Hepatocyte (in vitro differentiated cells): Measurements from ENCODE around the gene SPATA31D4.
"Not testable (repeated sequence)": the region's sequence is repeated elsewhere in the genome, so short reads cannot be mapped to it uniquely, and the experiment has no call there.

Experiments used
- EZH2 ChIP-seq: fragments of 200-600 bp; sonication (generic); IDR thresholded peaks from 2 replicates; pipeline ENCODE4 v1.6.1; 2016; ENCODE audit warnings: antibody characterized with exemption, mild to moderate bottlenecking, borderline replicate concordance
- EZH2phosphoT487 ChIP-seq: fragments of 200-600 bp; sonication (generic); IDR thresholded peaks from one replicate; pipeline ENCODE4 v1.6.1; 2018; ENCODE audit warnings: antibody characterized with exemption, mild to moderate bottlenecking, low read depth, moderate library complexity; ENCODE audit not compliant: unreplicated experiment, severe bottlenecking
- TF ChIP-seq, protein P1 (sequence below): fragments of 200-600 bp; sonication (generic); IDR thresholded peaks from 2 replicates; pipeline ENCODE4 v1.5.1; 2016; ENCODE audit warnings: antibody characterized with exemption, mild to moderate bottlenecking; ENCODE audit not compliant: poor library complexity

DNA sequence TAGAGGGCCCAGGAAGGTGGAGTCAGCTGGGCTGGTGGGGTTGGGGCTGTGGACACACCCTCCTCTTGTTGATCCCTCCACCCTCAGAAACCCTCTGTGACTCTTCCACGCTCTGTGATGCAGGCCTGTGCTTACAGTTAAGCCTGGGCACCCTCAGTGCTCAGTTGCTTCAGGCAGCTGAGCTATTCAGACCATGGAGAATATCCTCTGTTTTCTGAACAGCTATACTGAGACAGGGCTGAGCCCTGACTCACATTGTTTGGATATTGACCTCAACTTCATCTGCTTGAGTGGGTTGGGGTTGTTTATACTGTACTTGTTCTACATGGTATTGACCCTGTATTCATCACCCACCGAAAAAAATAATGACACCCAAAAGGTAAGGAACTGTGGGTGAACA is 15.2 kb downstream of the SPATA31D4 start, which contains the start of gene SPATA31D3:
- TF ChIP-seq, protein P1, sequence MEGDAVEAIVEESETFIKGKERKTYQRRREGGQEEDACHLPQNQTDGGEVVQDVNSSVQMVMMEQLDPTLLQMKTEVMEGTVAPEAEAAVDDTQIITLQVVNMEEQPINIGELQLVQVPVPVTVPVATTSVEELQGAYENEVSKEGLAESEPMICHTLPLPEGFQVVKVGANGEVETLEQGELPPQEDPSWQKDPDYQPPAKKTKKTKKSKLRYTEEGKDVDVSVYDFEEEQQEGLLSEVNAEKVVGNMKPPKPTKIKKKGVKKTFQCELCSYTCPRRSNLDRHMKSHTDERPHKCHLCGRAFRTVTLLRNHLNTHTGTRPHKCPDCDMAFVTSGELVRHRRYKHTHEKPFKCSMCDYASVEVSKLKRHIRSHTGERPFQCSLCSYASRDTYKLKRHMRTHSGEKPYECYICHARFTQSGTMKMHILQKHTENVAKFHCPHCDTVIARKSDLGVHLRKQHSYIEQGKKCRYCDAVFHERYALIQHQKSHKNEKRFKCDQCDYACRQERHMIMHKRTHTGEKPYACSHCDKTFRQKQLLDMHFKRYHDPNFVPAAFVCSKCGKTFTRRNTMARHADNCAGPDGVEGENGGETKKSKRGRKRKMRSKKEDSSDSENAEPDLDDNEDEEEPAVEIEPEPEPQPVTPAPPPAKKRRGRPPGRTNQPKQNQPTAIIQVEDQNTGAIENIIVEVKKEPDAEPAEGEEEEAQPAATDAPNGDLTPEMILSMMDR, result not testable (repeated sequence)
- TF ChIP-seq EZH2, EZH2phosphoT487: not testable (repeated sequence)
